Psoas muscle (tissue), 8 donors: ENCODE data around the gene CCDC106. TPM values are rescaled to one million over a fixed set of nuclear protein-coding genes. Genes with fewer than 3 reads are reported as not detected.

Experiments
- ATAC-seq, 4 donors: fragments of 200-7000 bp; cut with Tn5 transposase; one replicate each; pipeline ENCODE4 v1.9.1; 2020; ENCODE audit warnings: moderate library complexity in 3 of 4, mild to moderate bottlenecking in 2 of 4
- DNase-seq, 2 donors: peaks; one replicate each; pipeline ENCODE4 v3.0.0-alpha.2; 2020
- H3K27ac ChIP-seq: fragments of 200-600 bp; one replicate; pipeline ENCODE4 v1.8.0; 2022
- H3K27me3 ChIP-seq, 3 donors: fragments of 200-600 bp in 1 of 3; one replicate each; pipeline versions ENCODE4 v1.6.1 to v1.8.0; 2013 to 2022; ENCODE audit warnings: low read length in 2 of 3, mild to moderate bottlenecking in 2 of 3, moderate library complexity in 1 of 3; ENCODE audit not compliant: insufficient read depth in 3 of 3
- H3K36me3 ChIP-seq, 2 donors: fragments of 200-600 bp in 1 of 2; one replicate each; pipeline versions ENCODE4 v1.6.1 to v1.8.0; 2013 to 2022; ENCODE audit warnings: low read depth in 1 of 2, mild to moderate bottlenecking in 1 of 2, moderate library complexity in 1 of 2; ENCODE audit not compliant: insufficient read depth in 1 of 2
- H3K4me1 ChIP-seq: fragments of 200-600 bp; one replicate; pipeline ENCODE4 v1.8.0; 2022
- H3K4me3 ChIP-seq: fragments of 200-600 bp; one replicate; pipeline ENCODE4 v1.8.0; 2022; ENCODE audit warnings: mild to moderate bottlenecking
- H3K9me3 ChIP-seq: fragments of 200-600 bp; one replicate; pipeline ENCODE4 v1.8.0; 2022
- WGBS, 3 donors: extraction: QIAGEN DNeasy Blood & Tissue Kit; methylation state at CpG; one replicate each; pipeline versions ENCODE4 v1.1.6 to v1.1.7; 2013; 5-methylcytosine and 5-hydroxymethylcytosine counted together
- intact Hi-C, 2 donors: fragments of 100-400 bp; cut with DNase I; formaldehyde crosslinking; loops; one replicate each; pipeline versions ENCODE4 v1.11.0 to v1.14.2; 2022
- polyA plus RNA-seq, 3 donors: library from polyadenylated mRNA; stranded (reverse); fragments of 200-250 nt; gene quantifications; one replicate each; pipeline ENCODE4 v1.2.3, GENCODE V29; 2013
- total RNA-seq, 4 donors: library from RNA; stranded (reverse); fragmentation: NEBNext Ultra II Directional in 2 of 4; extraction: Animal tissue kit (Norgen Biotek cat#: 25700) in 2 of 4; gene quantifications; one replicate each; pipeline versions ENCODE4 v1.2.1 to v1.2.4, GENCODE V29; 2021 to 2023
- TF ChIP-seq, protein P1 (sequence below): fragments of 200-600 bp; IDR thresholded peaks from one replicate; pipeline ENCODE4 v1.8.0; 2022; ENCODE audit warnings: antibody characterized with exemption
- donor health status: healthy with polysubstance abuse.
- donor health status: DM: no; HTN: no; CAD: no; lungs with moderate emphysema.
- donor health status: Bipolar disorder and iron deficiency.
- donor health status: healthy.
- donor health status: DM: yes; HTN: yes; CAD: no.
- donor health status: DM: no; HTN: no; CAD: no.
- donor health status: DM: no; HTN: no; CAD: no.
- donor health status: DM: yes; HTN: yes; CAD: no.

The CCDC106 gene
- total and polyA plus RNA-seq, 7 donors = 4.4 to 12.0 (median 10.0) TPM

- Histone ChIP-seq H3K4me1 (peaks cover 52% of the 10 kb centered on the region), H3K36me3 (peaks cover 0 to 13% of the 10 kb centered on the region in 2 donors), H3K27me3 (no peaks in the 10 kb centered on the region), H3K4me3 (peak within 1 kb of the TSS; percentile 87), H3K27ac (peak within 1 kb of the TSS; percentile 79), H3K9me3 (no peaks in the 10 kb centered on the region)
- ATAC-seq (peak; percentile 66 to 75 (median 72)), DNase-seq (peak; percentile 76 to 86)
- intact Hi-C loops = no loop called here
- TF ChIP-seq, protein P1, sequence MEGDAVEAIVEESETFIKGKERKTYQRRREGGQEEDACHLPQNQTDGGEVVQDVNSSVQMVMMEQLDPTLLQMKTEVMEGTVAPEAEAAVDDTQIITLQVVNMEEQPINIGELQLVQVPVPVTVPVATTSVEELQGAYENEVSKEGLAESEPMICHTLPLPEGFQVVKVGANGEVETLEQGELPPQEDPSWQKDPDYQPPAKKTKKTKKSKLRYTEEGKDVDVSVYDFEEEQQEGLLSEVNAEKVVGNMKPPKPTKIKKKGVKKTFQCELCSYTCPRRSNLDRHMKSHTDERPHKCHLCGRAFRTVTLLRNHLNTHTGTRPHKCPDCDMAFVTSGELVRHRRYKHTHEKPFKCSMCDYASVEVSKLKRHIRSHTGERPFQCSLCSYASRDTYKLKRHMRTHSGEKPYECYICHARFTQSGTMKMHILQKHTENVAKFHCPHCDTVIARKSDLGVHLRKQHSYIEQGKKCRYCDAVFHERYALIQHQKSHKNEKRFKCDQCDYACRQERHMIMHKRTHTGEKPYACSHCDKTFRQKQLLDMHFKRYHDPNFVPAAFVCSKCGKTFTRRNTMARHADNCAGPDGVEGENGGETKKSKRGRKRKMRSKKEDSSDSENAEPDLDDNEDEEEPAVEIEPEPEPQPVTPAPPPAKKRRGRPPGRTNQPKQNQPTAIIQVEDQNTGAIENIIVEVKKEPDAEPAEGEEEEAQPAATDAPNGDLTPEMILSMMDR = no peak
- WGBS, 3 donors = 0 to 1% (median 0%) methylated on average over 59 to 89 of the region's 89 CpGs
These were observed 7.2 kb upstream of the CCDC106 start, which contains the start of gene ZNF580 for GRCh38 chr19:55640577-55641425. Gene ZNF580, plus strand, starts transcription at chr19:55641002. Its CDS starts 1,507 bp downstream, at chr19:55642509.

DNA sequence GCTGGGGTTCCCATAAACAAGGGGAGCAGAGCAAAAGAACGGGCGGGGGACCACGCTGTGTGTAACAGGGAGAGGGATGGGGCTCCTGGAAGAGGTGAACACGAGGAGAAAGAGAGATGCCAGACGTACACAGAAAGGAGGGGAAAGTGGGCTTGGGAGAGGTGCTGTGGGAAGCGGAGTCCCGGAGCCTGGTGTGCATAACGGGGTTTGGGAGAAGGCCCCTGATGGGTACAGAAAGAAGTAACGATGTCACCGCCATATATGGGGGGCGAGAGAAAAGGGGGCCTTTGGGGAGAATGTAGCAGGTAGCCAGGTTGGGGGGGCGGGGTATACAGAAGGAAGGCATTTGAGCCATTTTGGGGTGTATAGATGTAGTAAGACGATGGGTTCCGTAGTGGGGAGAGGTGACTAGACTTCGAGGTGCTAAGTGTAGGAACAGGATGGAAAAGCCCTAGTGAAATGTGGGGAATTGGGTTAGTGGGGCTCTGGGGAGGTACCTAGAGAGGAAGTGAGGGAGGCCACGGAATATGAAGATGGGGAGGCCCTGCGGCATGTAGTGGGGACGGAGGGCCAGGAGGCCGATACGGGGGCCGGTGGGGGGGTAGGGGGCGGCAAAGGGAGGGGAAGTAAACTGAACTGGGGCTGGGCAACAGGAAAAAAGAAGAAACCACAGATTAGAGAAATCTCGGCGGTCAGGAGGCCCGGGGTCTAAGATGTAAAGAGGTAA, 6.4 kb upstream of the CCDC106 start:
- intact Hi-C loops = no loop called here
- Histone ChIP-seq H3K4me3 (peak overlapping the region; percentile 87), H3K9me3 (no peaks in the 10 kb centered on the region), H3K36me3 (peaks cover 0 to 16% of the 10 kb centered on the region in 2 donors), H3K4me1 (peaks cover 44% of the 10 kb centered on the region), H3K27me3 (no peaks in the 10 kb centered on the region), H3K27ac (peak overlapping the region; percentile 79)
- 2 to 3% (median 2%) methylated on average over 25 of the region's 25 CpGs for WGBS, 3 donors
- TF ChIP-seq, protein P1 = no peak
- ATAC-seq = peak in 2 of 4 donors; percentile 1 to 6
- DNase-seq = no peak

DNA sequence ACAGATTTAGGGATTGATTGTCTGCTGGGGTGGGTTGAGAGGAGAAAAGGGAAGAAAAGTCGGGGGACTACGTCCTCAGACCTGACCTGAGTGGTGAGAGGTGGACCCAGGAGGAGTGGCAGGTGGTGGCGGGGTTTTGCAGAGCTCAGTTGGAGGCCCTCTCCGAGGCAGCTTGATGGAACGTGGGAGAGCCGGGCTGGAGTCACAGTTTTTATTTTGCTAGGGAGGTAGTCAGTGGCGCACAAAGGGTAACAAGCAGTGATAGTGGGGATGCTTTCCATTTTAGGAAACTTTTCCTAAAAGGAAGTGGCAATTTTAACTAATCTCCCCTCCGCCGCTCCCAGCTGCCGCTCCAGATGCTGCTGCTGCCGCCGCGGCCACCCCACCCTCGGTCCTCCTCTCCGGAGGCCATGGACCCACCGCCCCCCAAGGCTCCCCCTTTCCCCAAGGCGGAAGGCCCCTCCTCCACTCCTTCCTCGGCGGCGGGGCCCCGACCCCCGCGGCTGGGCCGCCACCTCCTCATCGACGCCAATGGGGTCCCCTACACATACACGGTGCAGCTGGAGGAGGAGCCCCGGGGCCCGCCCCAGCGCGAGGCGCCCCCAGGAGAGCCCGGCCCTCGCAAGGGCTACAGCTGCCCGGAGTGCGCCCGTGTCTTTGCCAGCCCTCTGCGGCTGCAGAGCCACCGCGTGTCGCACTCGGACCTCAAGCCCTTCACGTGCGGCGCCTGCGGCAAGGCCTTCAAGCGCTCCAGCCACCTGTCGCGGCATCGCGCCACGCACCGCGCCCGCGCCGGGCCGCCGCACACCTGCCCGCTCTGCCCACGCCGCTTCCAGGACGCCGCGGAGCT, 5.6 kb upstream of the CCDC106 start:
- peak in 3 of 4 donors; percentile 0 to 15 (median 0) for ATAC-seq
- H3K27ac ChIP-seq = peak overlapping the region; percentile 79
- intact Hi-C loops = no loop called here

More for the DNA sequence above, 5.6 kb upstream of the CCDC106 start:
- TF ChIP-seq, protein P1 = no peak
- H3K36me3 ChIP-seq = peaks cover 0 to 16% of the 10 kb centered on the region in 2 donors
- H3K4me3 ChIP-seq = peak overlapping the region; percentile 87
- peaks cover 50% of the 10 kb centered on the region for H3K4me1 ChIP-seq
- H3K9me3 ChIP-seq = no peaks in the 10 kb centered on the region
- H3K27me3 ChIP-seq = no peaks in the 10 kb centered on the region
- 2 to 5% (median 4%) methylated on average over 45 to 65 of the region's 65 CpGs for WGBS, 3 donors
- DNase-seq = no peak
